GM19468 (cell line): Measurements from ENCODE around the gene OMA1.
"Not testable (repeated sequence)": the region's sequence is repeated elsewhere in the genome, so short reads cannot be mapped to it uniquely, and the experiment has no call there.

ENCODE experiments used
- ATAC-seq: cut with Tn5 transposase; IDR thresholded peaks from one replicate; pipeline ENCODE4 v1.9.1; 2021; ENCODE audit warnings: mild to moderate bottlenecking, moderate library complexity, moderate number of reproducible peaks; ENCODE audit not compliant: unreplicated experiment; ENCODE audit errors: extremely low read depth

Gene OMA1

GRCh38 chr1:58531842-58532241, 14.7 kb downstream of the OMA1 start:
- not testable (repeated sequence) for ATAC-seq

DNA sequence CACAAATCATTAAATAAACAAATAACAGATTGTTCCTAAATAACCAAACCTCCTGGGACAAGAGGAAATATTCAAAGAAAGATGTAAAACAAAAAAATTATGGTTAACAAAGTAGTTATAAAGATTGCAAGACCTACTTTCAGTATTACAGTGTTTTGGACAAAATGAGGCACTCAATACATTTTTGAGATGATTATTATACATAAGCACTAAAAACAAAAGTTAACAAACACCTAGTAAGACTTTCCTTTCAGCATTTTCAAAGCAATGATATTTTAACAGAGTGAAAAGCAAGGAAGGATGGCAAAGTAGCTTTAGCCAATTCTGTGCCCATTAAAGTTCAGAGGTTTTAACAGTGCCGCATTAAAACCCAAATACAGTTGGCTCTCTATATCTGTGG, 17.2 kb downstream of the OMA1 start:
- no peak for ATAC-seq

GRCh38 chr1:58528518-58528917, 18.0 kb downstream of the OMA1 start:
- ATAC-seq = no peak

DNA sequence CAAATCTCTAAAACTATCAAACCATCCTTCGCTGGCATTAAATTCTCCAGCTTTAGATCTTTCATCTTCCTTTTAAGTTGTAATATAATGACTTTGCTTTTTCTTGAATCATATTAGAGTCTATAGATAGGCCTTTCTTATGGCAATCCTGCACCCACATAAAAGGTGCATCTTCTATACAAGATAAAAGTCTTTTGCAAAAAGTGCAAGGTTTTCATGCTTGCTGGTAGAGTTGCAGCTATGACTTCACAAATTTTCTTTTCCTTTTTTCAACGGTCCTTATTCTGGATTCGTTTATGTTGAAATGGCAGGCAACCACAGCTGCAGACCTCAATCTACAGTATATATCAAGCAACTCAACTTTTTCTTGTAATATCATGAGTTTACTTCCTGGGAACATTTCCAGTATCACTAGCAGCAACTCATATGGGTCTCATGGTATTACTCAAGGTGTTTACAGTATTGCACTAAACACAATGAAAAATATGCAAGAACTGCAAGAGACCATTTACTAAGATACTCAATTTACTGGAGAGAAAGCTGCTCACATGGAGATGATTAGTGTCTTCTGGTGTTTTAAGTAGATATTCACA, 22.1 kb downstream of the OMA1 start:
- ATAC-seq = no peak

GRCh38 chr1:58515794-58516401, 30.6 kb downstream of the OMA1 start:
- no peak for ATAC-seq

DNA sequence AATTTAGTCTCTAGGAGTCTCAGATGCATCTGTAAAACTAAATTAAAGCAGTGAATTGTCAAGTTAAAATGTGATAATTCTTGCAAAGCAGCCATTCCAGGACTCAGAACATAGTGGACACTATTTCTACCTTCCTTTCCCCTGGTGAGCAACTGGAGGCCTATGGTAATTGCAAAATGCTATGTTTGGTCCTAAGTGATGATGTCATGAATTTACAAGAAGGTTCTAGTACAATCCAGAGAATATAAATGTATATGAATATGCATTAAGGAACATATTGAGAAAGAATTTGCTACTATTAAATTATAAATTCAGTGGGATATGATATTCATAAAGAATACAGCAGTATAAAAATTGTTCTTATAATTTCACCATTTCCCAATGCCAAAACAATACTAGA, 32.6 kb downstream of the OMA1 start:
- ATAC-seq = no peak

DNA sequence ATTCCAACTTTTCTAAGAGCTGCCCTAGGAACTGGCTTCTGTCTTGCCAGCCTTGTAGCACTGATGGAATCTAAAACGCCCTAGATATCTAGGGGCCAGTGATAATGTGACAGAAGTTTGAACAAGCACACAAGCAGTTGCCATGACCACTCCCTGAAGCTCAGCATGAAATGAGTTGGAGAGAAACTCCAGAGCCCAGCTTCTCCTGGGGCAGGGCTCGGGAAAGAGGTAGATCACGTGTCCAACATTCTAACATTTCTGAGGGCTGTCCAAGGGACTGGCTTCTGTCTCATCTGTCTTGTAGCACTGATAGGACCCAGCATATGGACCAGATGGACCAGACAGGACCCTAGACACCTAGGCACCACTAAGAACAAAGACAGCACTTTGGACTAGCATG, 37.9 kb downstream of the OMA1 start:
- ATAC-seq = no peak

- ATAC-seq = no peak
Measured at GRCh38 chr1:58505286-58505685, 41.2 kb downstream of the OMA1 start.

DNA sequence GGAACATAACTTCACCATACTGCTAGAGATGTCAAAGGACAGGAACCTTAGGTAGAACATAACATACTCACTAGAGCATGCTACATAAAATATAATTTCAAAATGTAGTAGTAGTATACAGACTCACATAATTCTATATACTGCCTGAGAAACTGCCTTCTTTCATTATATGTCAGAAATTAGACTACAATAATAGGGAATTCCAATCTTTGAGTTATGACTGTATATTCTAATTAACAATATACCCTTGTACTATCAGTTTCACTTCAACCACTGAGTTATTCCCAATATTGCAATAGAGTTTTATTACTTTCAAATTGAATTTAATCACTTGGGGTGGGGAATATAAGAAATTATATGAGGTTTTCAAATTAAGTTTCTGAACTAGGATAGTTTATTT, 44.0 kb downstream of the OMA1 start:
- ATAC-seq = no peak

DNA sequence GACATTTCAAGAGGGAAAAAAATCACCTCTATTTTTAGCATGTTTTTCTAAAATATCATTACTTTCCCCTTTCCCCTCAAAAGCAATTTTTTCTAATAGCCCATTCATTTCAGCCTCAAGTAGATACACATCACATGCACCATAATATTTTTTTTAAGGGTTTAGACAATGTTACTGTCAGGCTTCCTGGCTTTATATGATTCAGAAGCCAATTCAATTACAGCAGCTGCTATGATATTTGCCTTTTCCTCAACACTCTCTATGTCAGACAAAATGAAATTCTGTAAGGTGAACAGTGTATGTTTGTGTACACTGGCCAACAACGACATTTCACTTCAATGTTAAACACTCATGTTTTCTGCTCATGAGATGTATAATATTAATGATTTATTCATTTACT, 46.5 kb downstream of the OMA1 start:
- no peak for ATAC-seq

DNA sequence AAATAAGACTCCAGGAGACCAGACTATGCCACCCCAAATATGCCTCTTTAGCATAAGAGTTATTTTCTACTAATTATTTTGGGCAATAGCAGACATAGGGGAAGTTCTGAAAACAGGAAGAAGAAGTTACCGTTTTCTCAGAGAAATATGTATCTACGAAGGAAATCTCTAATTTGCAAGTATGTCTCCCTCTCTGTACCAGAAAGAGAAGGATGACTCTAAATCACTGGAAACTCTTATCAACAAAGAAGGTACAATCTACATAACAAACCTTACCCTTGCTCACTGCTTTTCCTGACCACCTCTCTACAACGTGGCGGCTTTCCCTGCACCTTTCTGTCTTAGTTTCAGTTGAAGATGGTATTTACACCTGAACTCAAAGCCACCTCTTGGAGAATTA, 49.0 kb downstream of the OMA1 start:
- no peak for ATAC-seq

DNA sequence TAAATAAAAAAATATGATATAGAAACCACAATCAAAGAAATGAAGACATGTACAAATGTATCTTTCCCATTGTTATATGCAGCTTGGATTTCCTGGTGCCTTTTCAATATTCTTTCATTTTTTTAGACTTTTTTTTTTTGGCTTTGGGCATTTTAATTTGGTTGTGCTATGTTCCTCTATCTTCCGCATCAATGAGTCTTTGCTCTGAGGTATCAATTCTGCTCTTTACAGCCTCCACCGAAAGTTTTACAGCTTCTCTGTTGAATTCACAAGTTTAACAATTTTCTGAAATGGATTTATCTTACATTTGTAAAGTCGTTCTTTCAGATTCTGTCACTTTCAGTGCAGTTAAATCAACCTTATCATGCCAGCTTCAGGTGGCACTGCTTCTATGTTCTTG, 50.5 kb downstream of the OMA1 start:
- no peak for ATAC-seq

- ATAC-seq = not testable (repeated sequence)
Measured at GRCh38 chr1:58488914-58489313, 57.6 kb downstream of the OMA1 start.

DNA sequence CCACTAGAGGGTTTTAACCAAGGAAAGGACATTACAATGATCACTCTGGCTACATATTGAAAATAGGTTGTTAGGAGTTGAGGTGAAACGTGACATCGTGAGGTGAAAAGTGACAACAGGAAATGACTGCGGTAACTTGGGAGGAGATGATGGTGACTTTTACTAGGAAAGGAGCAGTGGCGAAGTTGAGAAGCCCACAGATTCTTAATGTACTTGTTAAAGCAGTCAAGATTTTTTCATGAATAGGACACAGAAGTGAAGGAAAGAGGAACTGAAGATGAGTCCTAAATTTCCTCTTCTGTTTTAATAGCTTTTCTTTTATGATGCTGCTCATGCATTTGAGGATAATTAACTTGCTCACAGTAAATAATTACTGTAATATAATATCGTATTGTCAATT, 59.5 kb downstream of the OMA1 start:
- ATAC-seq = no peak

DNA sequence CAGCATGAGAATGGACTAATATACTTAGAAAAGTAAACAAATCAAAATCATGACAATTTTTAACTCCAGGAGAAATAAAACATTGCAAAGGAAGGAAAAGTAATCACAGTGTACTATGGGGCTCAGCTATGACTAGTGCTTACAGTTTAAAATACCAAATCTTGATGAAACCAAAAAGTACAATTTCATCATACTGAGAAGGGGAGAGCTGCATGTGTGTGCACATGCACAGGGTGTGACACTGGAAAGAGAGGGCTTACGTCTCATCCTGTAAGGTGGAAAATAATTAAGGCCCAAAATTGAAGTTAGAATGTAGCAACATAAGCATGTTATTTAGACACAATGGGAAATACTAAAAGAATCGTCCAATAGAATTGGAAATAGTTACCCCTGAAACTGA, 64.6 kb downstream of the OMA1 start:
- ATAC-seq = no peak

GRCh38 chr1:58480191-58480590, 66.3 kb downstream of the OMA1 start:
- ATAC-seq = no peak

DNA sequence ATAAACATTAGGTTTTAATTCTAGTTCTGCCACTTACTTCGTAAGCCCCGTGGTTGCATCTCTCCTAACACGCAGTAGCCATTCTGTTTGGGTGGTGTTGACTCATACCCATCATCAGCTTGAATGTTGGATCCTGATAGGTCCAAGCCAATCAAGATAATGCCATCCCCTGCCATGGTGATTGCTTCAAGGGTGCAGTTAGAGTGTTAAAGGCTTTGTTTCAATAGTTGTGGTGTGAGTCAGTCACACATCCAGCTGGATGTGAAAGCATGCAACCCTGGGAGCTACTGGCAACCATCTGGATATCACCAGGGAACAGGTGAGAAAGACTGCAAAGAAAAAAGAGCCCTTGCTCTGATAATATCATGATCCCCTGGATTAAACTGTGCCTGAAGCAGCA, 69.1 kb downstream of the OMA1 start:
- no peak for ATAC-seq

- no peak for ATAC-seq
Measured at GRCh38 chr1:58476179-58476578, 70.3 kb downstream of the OMA1 start.

DNA sequence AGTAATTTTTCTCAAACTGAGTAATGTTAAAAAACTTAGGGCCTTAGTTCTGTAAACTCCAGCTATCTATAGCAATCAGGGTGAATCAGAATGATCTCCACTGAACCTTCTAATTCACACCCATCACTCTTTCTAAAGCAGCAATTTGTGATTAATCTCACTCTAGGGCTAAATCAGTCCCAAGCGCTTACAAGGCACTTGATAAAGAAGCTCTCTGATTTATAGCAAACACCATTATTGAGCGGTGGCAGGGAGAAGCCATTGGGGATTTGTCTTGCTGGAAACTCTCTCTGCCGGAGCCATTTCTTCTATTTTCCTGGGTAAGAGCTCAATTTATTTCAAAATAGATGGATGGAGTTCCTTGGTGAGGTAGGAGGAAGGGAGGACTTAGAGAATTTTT, 77.0 kb downstream of the OMA1 start:
- no peak for ATAC-seq

GRCh38 chr1:58469016-58469415, 77.5 kb downstream of the OMA1 start:
- ATAC-seq = no peak

- no peak for ATAC-seq
Measured at GRCh38 chr1:58468612-58469011, 77.9 kb downstream of the OMA1 start.

DNA sequence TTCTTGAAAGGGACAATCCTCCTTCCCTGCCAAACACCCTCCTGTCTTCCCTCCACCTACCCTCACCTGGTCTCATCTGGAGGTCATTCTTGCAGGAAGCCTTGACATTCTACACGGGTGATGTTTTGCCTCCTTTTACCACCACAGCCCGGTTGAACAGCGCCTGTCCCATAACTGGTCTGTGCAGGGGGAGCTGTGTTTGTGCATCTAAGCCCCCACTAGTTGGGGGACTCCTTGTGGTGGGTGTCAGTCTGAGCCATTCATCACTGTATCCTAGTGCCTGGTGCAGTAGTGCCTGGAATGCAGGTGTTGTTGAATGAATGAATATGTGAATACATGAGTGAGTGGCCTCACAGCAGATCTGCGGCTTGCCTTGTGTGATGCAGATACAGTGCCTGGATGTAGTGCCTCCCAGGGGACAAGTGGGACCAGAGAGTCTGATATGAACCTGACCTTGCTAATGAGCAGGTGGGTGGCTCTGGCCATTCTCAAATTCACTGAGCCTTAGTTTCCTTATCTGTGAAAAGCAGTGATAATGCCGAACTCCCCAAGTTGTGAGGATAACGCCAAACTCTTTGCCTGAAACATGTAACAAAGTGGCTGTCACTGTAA, 79.8 kb downstream of the OMA1 start:
- no peak for ATAC-seq
